ENCODE data around the gene SH3RF3. TPM values are rescaled to one million over a fixed set of nuclear protein-coding genes. Genes with fewer than 3 reads are reported as not detected.

Gene SH3RF3
- total and polyA plus RNA-seq, 2 of the 13 experiments (the other 11 are each of a cell fraction or from before 2014, with no cell fraction given) = 0.04 TPM; not detected in 1

DNA sequence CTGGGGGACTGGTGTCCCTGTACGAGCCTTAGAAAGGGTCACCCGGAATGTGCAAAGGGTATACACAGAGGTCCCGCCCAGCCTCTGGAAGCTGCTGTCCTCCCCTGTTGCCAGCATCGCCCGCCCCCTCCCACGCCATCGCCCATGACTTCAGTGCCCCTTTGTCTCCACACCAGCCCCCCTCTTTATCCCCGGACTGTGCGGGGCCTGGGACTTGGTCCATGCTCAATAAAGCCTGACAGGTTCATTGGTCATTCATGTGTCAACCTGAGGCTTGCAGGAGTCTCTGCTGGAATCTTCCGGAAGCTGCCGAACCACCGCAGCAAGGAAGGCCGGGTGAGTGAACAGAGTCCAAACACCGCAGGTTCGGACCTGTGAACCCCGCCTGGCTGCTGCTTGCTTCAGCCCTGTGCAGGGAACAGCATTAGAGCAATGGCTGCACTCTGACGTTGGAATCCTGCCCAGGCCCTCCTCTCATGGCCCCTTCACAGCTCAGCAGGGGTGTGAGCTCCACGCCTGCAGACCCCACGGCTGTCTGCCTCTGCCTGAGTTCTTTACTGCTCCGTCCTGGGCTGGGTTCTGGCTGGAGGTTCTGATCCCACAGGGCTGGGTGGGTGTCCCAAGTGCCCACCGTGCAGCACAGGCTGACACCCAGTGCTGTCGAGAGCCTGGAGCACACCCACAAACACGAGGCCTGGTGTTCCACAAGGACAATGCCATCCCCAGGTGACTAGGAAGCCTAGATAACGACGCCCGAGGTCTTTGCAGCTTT, 388.3 kb downstream of the SH3RF3 start (continued):
- TF ChIP-seq MXD4 (CRISPR knock-in tag; IDR thresholded peaks at IDR 0.05) = no peak; the same call in 1 of the 2 replicates
- TF ChIP-seq MED13 (CRISPR knock-in tag; IDR thresholded peaks at IDR 0.05) = no peak
- no peak for TF ChIP-seq ZNF446 (CRISPR knock-in tag; IDR thresholded peaks at IDR 0.05)
- TF ChIP-seq DMAP1 (CRISPR knock-in tag; IDR thresholded peaks at IDR 0.05) = no peak
- TF ChIP-seq, protein P1, sequence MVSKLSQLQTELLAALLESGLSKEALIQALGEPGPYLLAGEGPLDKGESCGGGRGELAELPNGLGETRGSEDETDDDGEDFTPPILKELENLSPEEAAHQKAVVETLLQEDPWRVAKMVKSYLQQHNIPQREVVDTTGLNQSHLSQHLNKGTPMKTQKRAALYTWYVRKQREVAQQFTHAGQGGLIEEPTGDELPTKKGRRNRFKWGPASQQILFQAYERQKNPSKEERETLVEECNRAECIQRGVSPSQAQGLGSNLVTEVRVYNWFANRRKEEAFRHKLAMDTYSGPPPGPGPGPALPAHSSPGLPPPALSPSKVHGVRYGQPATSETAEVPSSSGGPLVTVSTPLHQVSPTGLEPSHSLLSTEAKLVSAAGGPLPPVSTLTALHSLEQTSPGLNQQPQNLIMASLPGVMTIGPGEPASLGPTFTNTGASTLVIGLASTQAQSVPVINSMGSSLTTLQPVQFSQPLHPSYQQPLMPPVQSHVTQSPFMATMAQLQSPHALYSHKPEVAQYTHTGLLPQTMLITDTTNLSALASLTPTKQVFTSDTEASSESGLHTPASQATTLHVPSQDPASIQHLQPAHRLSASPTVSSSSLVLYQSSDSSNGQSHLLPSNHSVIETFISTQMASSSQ (IDR thresholded peaks at IDR 0.05; ENCODE audit: low read depth) = no peak
- TF ChIP-seq, protein P1 (CRISPR knock-in tag; IDR thresholded peaks at IDR 0.05; ENCODE audit: borderline replicate concordance) = no peak
- TF ChIP-seq, protein P2, sequence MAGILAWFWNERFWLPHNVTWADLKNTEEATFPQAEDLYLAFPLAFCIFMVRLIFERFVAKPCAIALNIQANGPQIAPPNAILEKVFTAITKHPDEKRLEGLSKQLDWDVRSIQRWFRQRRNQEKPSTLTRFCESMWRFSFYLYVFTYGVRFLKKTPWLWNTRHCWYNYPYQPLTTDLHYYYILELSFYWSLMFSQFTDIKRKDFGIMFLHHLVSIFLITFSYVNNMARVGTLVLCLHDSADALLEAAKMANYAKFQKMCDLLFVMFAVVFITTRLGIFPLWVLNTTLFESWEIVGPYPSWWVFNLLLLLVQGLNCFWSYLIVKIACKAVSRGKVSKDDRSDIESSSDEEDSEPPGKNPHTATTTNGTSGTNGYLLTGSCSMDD (CRISPR knock-in tag; IDR thresholded peaks at IDR 0.05) = no peak
- TF ChIP-seq ZMAT3 (CRISPR knock-in tag; conservative IDR thresholded peaks at IDR 0.05) = no peak
- no peak for TF ChIP-seq NFATC3 (CRISPR knock-in tag; IDR thresholded peaks at IDR 0.05)
- peak; percentile 62; the same call in 1 of the 2 replicates for TF ChIP-seq MYC (CRISPR knock-in tag; IDR thresholded peaks at IDR 0.05; ENCODE audit: borderline replicate concordance)
- TF ChIP-seq, protein P3, sequence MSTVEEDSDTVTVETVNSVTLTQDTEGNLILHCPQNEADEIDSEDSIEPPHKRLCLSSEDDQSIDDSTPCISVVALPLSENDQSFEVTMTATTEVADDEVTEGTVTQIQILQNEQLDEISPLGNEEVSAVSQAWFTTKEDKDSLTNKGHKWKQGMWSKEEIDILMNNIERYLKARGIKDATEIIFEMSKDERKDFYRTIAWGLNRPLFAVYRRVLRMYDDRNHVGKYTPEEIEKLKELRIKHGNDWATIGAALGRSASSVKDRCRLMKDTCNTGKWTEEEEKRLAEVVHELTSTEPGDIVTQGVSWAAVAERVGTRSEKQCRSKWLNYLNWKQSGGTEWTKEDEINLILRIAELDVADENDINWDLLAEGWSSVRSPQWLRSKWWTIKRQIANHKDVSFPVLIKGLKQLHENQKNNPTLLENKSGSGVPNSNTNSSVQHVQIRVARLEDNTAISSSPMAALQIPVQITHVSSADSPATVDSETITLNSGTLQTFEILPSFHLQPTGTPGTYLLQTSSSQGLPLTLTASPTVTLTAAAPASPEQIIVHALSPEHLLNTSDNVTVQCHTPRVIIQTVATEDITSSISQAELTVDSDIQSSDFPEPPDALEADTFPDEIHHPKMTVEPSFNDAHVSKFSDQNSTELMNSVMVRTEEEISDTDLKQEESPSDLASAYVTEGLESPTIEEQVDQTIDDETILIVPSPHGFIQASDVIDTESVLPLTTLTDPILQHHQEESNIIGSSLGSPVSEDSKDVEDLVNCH (CRISPR knock-in tag; IDR thresholded peaks at IDR 0.05) = no peak
- no peak for TF ChIP-seq ZFP62 (CRISPR knock-in tag; IDR thresholded peaks at IDR 0.05)
- TF ChIP-seq, protein P4, sequence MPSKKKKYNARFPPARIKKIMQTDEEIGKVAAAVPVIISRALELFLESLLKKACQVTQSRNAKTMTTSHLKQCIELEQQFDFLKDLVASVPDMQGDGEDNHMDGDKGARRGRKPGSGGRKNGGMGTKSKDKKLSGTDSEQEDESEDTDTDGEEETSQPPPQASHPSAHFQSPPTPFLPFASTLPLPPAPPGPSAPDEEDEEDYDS (CRISPR knock-in tag; IDR thresholded peaks at IDR 0.05) = no peak
- TF ChIP-seq PHF21A (CRISPR knock-in tag; IDR thresholded peaks at IDR 0.05) = peak; percentile 84
- TF ChIP-seq, protein P5, sequence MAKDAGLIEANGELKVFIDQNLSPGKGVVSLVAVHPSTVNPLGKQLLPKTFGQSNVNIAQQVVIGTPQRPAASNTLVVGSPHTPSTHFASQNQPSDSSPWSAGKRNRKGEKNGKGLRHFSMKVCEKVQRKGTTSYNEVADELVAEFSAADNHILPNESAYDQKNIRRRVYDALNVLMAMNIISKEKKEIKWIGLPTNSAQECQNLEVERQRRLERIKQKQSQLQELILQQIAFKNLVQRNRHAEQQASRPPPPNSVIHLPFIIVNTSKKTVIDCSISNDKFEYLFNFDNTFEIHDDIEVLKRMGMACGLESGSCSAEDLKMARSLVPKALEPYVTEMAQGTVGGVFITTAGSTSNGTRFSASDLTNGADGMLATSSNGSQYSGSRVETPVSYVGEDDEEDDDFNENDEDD (CRISPR knock-in tag; IDR thresholded peaks at IDR 0.05; ENCODE audit: borderline replicate concordance) = no peak
- no peak for TF ChIP-seq MATR3 (CRISPR knock-in tag; IDR thresholded peaks at IDR 0.05)
- no peak for TF ChIP-seq ZNF788 (CRISPR knock-in tag; IDR thresholded peaks at IDR 0.05; ENCODE audit: borderline replicate concordance)
- 0 out of 2 replicates have a peak, but pooled peaks have one; percentile 28 for TF ChIP-seq TAF1 (CRISPR knock-in tag; IDR thresholded peaks at IDR 0.05)
- TF ChIP-seq GZF1 (CRISPR knock-in tag; IDR thresholded peaks at IDR 0.05) = no peak
- TF ChIP-seq ZNF121 (CRISPR knock-in tag; IDR thresholded peaks at IDR 0.05) = 0 out of 2 replicates have a peak, but pooled peaks have one; percentile 31
- peak; percentile 90 for TF ChIP-seq ZNF558 (CRISPR knock-in tag; IDR thresholded peaks at IDR 0.05; ENCODE audit: borderline replicate concordance)
